ENCODE measurements around the gene LRP5. TPM values are rescaled to one million over a fixed set of nuclear protein-coding genes. Genes with fewer than 3 reads are reported as not detected.

The LRP5 gene
- total RNA-seq, 1 donor from 2014 or later = 44.3 TPM

- Mint-ChIP-seq H3K4me3 (peak overlapping the region; percentile 72), H3K4me1 (peaks cover 43% of the 10 kb centered on the region), H3K9me3 (no peaks in the 10 kb centered on the region), H3K27ac (ENCODE audit: unreplicated experiment) (peak overlapping the region; percentile 57), H3K36me3 (ENCODE audit: low read depth) (peaks cover 23% of the 10 kb centered on the region), H3K27me3 (ENCODE audit: low read depth) (no peaks in the 10 kb centered on the region)
- TF ChIP-seq CTCF (conservative IDR thresholded peaks at IDR 0.05) = no peak
- no peak for DNase-seq (ENCODE audit: low read depth, low spot score)
These were observed 45.2 kb upstream of the LRP5 start for GRCh38 chr11:68266936-68267880.

GRCh38 chr11:68267881-68268240, 44.5 kb upstream of the LRP5 start:
- peak overlapping the region; percentile 34 for H3K4me3 Mint-ChIP-seq
- TF ChIP-seq CTCF (conservative IDR thresholded peaks at IDR 0.05) = no peak
- H3K27ac Mint-ChIP-seq (ENCODE audit: unreplicated experiment) = no peak overlapping the region
- H3K9me3 Mint-ChIP-seq = no peaks in the 10 kb centered on the region
- no peak for DNase-seq (ENCODE audit: low read depth, low spot score)
- H3K27me3 Mint-ChIP-seq (ENCODE audit: low read depth) = no peaks in the 10 kb centered on the region
- H3K36me3 Mint-ChIP-seq (ENCODE audit: low read depth) = peaks cover 20% of the 10 kb centered on the region
- peaks cover 48% of the 10 kb centered on the region for H3K4me1 Mint-ChIP-seq

GRCh38 chr11:68269414-68270081, 42.8 kb upstream of the LRP5 start:
- Mint-ChIP-seq H3K4me3 (peak overlapping the region; percentile 88), H3K27ac (ENCODE audit: unreplicated experiment) (no peak overlapping the region)

GRCh38 chr11:68270196-68271022, 42.0 kb upstream of the LRP5 start:
- H3K36me3 Mint-ChIP-seq (ENCODE audit: low read depth) = peaks cover 9% of the 10 kb centered on the region
- peak overlapping the region; percentile 50 for H3K27ac Mint-ChIP-seq (ENCODE audit: unreplicated experiment)
- peaks cover 48% of the 10 kb centered on the region for H3K4me1 Mint-ChIP-seq
- no peak for TF ChIP-seq CTCF (conservative IDR thresholded peaks at IDR 0.05)
- H3K9me3 Mint-ChIP-seq = no peaks in the 10 kb centered on the region
- no peaks in the 10 kb centered on the region for H3K27me3 Mint-ChIP-seq (ENCODE audit: low read depth)
- no peak for DNase-seq (ENCODE audit: low read depth, low spot score)
- H3K4me3 Mint-ChIP-seq = peak overlapping the region; percentile 88

More at GRCh38 chr11:68269414-68270081, 42.8 kb upstream of the LRP5 start:
- no peaks in the 10 kb centered on the region for H3K9me3 Mint-ChIP-seq
- no peaks in the 10 kb centered on the region for H3K27me3 Mint-ChIP-seq (ENCODE audit: low read depth)
- peaks cover 15% of the 10 kb centered on the region for H3K36me3 Mint-ChIP-seq (ENCODE audit: low read depth)
- no peak for TF ChIP-seq CTCF (conservative IDR thresholded peaks at IDR 0.05)
- peaks cover 48% of the 10 kb centered on the region for H3K4me1 Mint-ChIP-seq
- DNase-seq (ENCODE audit: low read depth, low spot score) = no peak
